ENCODE measurements around the gene SHOX.

The SHOX gene

GRCh38 chrX:694800-695199 is 64.2 kb downstream of the SHOX start:
- H3K4me3 ChIP-seq (ENCODE audit: control insufficient read depth, low read depth, low read length), result no peak overlapping the region
- TF ChIP-seq, protein P1, sequence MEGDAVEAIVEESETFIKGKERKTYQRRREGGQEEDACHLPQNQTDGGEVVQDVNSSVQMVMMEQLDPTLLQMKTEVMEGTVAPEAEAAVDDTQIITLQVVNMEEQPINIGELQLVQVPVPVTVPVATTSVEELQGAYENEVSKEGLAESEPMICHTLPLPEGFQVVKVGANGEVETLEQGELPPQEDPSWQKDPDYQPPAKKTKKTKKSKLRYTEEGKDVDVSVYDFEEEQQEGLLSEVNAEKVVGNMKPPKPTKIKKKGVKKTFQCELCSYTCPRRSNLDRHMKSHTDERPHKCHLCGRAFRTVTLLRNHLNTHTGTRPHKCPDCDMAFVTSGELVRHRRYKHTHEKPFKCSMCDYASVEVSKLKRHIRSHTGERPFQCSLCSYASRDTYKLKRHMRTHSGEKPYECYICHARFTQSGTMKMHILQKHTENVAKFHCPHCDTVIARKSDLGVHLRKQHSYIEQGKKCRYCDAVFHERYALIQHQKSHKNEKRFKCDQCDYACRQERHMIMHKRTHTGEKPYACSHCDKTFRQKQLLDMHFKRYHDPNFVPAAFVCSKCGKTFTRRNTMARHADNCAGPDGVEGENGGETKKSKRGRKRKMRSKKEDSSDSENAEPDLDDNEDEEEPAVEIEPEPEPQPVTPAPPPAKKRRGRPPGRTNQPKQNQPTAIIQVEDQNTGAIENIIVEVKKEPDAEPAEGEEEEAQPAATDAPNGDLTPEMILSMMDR (IDR thresholded peaks at IDR 0.05; ENCODE audit: control insufficient read depth, insufficient read depth, low read depth, low read length, missing control alignments), result no peak
- DNase-seq (ENCODE audit: low read depth), result no peak

DNA sequence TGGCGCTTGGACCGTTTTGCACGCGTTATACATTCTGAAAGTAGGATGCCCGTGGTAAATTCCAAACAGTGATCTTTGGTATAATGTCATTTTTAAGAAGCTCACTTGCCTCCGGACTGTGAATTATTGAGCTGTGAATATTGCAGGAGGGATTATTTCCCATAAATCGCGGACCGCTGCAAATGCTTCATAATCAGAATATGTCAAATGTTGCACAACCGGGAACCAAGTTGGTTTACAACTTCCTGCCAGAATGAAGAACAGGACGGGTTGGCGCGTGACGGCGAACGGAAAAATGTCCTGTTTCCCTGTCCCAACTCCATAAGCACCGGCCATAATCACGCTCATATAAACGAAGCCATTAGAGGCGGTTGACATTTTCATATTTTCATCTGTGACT is 67.6 kb downstream of the SHOX start:
- H3K4me3 ChIP-seq (ENCODE audit: control insufficient read depth, low read depth, low read length), result no peak overlapping the region
- TF ChIP-seq, protein P1 (IDR thresholded peaks at IDR 0.05; ENCODE audit: control insufficient read depth, insufficient read depth, low read depth, low read length, missing control alignments), result no peak
- no peak for DNase-seq (ENCODE audit: low read depth)

DNA sequence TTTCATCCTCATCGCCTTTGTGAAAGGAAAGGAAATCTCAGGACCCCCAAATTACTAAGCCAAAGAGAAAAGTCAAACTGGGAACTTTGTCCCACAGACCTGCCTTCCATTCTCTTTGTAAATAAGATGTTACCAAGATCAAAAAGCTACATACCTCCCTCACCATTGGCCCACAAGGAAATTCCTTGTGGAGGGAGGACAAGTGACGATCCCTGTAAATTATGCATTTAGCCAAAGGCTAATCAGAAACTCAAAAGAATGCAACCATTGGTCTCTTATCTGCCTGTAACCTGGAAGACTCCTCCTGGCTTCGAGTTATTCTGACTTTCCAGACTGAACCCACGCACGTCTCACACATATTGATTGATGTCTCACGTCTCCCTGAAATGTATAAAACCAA is 70.3 kb downstream of the SHOX start:
- DNase-seq (ENCODE audit: low read depth), result no peak
- no peak overlapping the region for H3K4me3 ChIP-seq (ENCODE audit: control insufficient read depth, low read depth, low read length)
- TF ChIP-seq, protein P1 (IDR thresholded peaks at IDR 0.05; ENCODE audit: control insufficient read depth, insufficient read depth, low read depth, low read length, missing control alignments), result no peak

- TF ChIP-seq, protein P1 (IDR thresholded peaks at IDR 0.05; ENCODE audit: control insufficient read depth, insufficient read depth, low read depth, low read length, missing control alignments), result no peak
- DNase-seq (ENCODE audit: low read depth), result no peak
- H3K4me3 ChIP-seq (ENCODE audit: control insufficient read depth, low read depth, low read length), result no peak overlapping the region
Measured at GRCh38 chrX:701673-702072, 71.1 kb downstream of the SHOX start.

GRCh38 chrX:703466-703865 is 72.9 kb downstream of the SHOX start:
- no peak for DNase-seq (ENCODE audit: low read depth)
- TF ChIP-seq, protein P1 (IDR thresholded peaks at IDR 0.05; ENCODE audit: control insufficient read depth, insufficient read depth, low read depth, low read length, missing control alignments), result no peak
- H3K4me3 ChIP-seq (ENCODE audit: control insufficient read depth, low read depth, low read length), result no peak overlapping the region

GRCh38 chrX:703866-704265 is 73.3 kb downstream of the SHOX start:
- no peak overlapping the region for H3K4me3 ChIP-seq (ENCODE audit: control insufficient read depth, low read depth, low read length)
- DNase-seq (ENCODE audit: low read depth), result no peak
- TF ChIP-seq, protein P1 (IDR thresholded peaks at IDR 0.05; ENCODE audit: control insufficient read depth, insufficient read depth, low read depth, low read length, missing control alignments), result no peak
